Hematopoietic multipotent progenitor cell treated with erythropoietin and hydrocortisone succinate and interleukin-3 and kit ligand, for 17 days (in vitro differentiated cells): Measurements from ENCODE around the gene BAIAP2L1.

Source experiments
- DNase-seq: peaks from one replicate; pipeline ENCODE4 v3.0.0-alpha.2; 2015; ENCODE audit warnings: low spot score

The BAIAP2L1 gene

DNA sequence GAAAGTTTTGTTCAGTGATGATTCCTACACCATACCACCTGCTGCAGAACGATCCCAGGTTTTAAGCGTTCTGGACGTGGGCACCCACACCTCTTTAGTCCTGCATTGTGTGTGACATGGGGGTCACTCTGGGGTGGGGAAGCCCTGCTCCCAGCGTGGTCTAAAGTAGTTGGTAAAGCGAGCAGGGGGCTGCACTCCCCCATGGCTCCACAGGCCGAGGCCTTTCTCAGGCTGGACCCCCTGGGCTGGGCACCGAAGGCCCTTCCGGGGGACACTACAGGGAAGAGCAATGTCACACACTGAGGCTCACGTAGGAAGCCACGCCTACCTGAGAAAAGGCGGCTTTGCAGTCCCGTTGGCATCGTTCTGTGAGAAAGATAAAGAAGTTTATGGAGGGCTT, 107.1 kb downstream of the BAIAP2L1 start:
- no peak for DNase-seq

DNA sequence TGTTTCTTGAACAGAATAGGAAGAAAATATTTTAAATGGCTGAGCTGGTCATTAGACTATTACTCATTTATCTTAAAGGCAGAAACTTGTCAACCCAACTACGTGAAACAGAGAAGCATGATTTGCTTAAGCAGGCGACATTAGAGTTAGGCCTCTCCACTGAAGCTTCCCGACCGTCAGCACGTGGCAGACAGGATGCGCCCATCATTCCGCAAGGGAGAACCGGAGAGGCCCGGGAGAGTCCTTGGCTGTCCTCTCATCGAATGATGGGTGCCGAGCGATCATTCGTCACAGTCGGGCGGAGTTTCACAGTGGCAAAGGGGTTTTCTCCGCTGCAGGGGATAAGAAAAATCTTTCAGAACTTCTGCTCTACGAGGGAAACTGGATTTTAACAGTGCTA, 107.6 kb downstream of the BAIAP2L1 start:
- DNase-seq = no peak

DNA sequence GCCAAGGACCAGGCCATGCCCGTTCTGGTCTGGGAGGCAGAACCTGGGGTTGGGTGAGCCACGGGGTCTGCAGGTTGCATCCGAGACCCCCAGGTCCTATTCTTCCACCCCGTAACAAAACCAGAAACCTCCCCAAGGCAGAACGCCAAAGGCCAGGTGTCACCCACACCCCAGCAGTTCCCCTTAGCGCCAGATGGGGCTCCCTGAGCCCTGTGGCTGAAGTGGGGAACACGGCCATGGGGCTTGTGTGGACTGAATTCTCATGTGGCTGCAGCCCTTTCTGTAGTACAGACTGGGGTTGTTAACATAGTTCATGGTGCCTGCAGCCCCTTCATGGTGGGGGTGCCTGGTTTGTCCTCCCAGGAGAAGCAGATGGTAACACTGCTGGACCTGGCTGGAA, 109.2 kb downstream of the BAIAP2L1 start:
- DNase-seq = no peak

DNA sequence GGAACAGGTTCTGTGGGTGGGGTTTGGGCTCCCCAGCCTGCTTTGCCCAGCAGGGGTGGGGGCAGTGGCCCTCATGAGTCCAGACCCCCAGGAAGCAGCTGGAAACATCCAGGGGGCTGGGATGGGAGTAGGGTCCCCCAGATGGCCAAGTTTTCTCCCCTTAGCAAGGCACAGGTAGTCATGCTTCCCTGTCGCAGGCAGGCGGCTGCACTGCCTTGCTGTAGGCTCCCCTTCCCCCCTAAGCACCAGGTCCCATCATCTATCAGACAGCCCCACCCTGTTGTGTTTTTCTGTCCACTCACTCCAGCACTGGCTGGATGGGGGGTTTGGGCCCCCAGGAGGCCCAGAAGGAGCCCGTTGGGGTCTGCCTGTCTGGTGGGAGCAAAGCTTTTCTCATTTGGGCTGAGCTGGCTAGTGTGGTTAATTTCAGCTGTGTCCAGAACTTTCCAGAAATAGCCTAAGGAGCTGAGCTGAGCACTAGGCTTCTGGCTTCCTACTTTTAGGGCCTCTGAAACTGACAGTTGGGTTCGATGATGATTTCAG, 111.5 kb downstream of the BAIAP2L1 start:
- DNase-seq = no peak

- no peak for DNase-seq
Measured at GRCh38 chr7:98288064-98288823, 112.6 kb downstream of the BAIAP2L1 start.

- no peak for DNase-seq
Measured at GRCh38 chr7:98287486-98287959, 113.4 kb downstream of the BAIAP2L1 start.

DNA sequence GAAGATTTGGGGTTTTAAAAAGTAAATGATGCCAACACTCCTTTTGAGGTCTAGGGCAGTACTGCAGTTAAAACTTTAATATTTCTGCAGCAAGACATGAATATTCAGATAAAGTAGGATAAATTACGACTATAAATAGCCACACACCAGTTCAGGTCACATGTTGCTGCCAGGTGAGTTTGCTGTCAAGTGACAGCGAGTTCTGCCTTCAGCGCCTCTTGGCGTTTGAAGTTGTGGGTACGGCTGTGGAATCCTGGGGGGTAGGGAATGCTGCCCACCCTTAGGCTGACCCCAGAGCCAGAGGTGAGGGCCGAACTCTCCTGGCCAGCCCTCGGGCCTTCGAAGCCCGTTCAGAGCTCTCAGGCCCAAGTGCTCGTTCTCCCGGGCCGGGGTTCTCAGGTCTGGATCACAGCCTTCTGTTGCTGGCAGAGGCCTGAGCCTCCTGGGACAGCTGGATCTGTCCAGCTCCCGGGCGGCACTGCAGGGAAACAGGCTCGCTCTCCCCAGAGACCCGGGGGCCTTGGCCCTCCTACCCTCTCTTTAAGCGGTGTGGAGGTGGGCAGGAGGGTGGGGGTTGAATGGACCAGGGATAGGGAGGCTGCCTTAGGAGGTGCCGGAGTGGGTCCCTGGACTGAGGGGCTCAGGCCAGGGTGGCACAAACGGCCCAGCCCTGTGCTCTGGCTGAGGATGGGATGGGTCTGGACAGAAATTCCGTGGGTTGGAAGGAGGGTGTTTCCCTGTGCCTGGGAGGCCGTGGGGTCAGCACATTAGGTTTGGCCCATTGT, 114.0 kb downstream of the BAIAP2L1 start:
- DNase-seq = no peak

DNA sequence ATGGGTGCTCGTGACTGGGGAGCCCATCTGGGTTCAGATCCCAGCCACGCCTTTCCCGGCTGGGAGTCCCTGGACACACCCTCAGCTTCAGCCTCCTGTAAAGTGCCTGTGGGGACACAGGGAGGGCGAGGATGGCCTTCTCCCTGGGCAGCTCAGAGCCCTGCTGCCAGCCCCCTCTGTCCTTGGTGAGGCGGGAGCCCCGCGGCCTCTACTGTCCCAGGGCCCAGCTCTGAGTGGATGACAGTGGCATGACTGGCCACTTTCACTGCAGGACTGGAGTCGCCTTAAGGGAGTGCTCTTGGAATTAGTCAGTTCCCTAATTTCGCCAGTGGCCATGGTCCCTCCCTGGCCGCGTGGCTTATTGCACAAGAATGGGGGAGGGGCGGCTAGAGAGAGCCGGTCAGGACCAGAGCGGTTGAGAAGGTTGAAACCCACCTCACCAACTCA, 114.8 kb downstream of the BAIAP2L1 start:
- DNase-seq = no peak

DNA sequence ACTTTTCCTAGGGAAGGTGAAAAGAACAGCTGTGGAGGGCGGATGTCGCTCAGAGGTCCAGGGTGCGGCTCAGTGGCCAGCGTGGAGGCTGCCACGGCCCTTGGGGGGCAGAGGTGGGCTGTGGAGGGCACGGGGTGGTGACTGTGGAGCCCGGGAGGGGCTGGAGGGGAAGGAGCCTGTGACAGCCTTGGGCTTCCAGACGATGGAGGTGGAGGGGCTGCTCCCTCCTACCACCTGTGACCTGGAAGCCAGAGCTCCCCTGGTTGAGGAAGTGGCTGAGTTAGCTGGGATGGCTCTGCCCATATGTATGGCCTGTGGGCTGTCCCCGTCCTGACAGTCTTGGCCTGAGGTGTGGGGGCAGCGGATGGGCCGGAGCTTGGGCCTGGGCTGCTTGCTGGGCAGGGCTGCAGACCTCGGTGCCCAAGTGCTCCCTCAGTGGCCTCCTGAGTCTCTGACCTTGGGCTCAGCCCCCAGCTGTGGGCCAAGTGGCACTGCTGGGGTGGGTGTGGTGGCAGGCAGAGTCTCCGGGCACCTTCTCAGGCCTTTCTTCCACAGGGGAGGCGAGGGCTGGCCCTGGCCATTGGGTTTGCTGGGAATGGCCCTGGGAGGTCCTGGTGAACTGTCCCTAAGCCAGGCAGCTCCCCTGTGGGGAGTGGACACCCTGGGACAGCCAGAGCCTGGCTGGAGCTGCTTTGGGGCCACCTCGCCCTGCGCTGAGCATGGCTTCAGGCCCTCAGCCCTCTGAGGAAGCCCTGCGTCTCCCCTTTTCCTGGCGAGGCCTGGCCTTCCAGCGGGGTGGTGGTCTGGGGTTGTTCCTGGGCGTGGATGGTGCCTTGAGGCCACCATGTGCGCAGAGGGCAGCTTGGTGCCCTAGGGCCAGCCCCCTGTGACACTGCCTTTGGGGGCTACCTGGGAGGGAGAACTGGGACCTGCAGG, 115.5 kb downstream of the BAIAP2L1 start:
- DNase-seq = no peak

DNA sequence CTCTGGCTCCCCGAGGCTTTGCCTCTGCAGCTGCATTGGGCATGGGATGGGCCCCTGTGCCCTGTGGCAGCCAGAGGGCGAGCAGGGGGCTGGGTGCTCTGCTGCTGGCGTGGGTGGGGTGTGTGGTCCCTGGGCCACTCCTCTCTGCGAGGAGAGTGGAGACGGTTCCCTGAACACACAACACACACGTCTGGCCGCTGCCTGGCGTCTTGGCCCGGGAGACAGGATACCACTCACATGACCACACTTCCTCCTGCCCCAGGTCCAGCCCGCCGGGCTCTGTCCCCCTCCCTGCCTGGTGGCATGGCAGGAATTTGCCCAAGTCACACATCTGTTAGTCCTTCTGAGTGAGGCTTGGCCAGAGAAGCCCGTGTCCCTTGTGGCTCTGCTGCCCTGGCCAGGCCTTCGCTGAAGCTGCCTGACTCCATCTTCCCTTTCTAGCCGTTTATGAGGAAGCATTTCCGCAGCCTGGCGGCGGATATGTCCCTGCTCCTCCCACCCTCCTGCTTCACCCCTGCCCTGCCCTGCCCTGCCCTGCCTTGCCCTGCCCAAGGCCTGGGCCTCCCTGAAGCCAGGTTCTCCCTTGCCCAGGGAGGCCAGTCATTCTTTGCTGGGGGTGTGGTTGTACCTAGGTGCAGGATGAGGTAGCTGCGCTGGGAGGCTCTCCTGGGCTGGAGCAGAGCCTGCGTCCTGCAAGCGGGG, 116.4 kb downstream of the BAIAP2L1 start:
- DNase-seq = peak; percentile 27

DNA sequence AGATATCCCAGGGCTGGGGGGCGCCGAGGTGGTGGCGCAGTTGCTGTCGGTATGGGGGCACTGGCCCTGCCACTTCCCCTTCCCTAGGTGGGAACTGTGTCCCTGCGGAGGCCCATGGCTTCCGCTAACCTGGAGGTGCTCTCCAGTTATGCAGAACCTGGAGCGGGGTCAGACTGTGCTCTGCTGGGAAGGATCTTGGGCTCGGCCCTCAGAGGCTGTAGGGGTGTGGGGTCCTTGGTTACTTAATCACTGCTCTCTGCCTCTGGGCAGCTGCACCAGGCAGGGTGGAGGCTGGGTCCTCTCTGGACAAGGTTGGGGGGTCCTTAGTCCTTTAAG, 117.0 kb downstream of the BAIAP2L1 start:
- no peak for DNase-seq

- DNase-seq = peak; percentile 24
Measured at GRCh38 chr7:98283127-98283886, 117.6 kb downstream of the BAIAP2L1 start.

- peak; percentile 28 for DNase-seq
Measured at GRCh38 chr7:98282703-98283102, 118.2 kb downstream of the BAIAP2L1 start.

- peak; percentile 63 for DNase-seq
Measured at GRCh38 chr7:98281757-98282606, 118.9 kb downstream of the BAIAP2L1 start.

GRCh38 chr7:98280791-98281756, 119.8 kb downstream of the BAIAP2L1 start, which contains the start of gene BRI3:
BRI3 (plus strand) TSS chr7:98281686; CDS start chr7:98281796, 110 bp downstream.
- DNase-seq = peak; percentile 93

DNA sequence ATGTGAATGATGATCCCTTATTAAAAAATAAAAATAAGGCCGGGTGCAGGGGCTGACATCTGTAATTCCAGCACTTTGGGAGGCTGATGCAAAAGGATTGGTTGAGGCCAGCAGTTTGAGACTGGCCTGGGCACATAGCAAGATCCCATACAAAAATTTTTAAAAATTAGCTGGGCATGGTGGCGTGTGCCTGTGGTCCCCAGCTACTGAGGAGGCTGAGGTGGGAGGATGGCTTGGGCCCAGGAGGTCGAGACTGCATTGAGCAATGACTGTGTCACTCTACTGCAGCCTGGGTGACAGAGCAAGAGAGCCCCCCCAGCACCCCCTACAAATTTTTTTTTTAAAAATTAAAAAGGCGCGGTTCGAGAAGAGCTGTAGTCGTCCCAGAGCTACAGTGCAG, 120.6 kb downstream of the BAIAP2L1 start:
- no peak for DNase-seq

- no peak for DNase-seq
Measured at GRCh38 chr7:98278936-98279335, 122.0 kb downstream of the BAIAP2L1 start.

- DNase-seq = no peak
Measured at GRCh38 chr7:98278408-98278807, 122.5 kb downstream of the BAIAP2L1 start.
